Stimulated activated CD8-positive, alpha-beta memory T cell treated with anti-CD3 and anti-CD28 coated beads, Interleukin-15, amount 100 ng/mL, for 1 hour (primary cell): ENCODE measurements around the gene RBM3.
"Not testable (repeated sequence)": the region's sequence is repeated elsewhere in the genome, so short reads cannot be mapped to it uniquely, and the experiment has no call there.

Experiments
- DNase-seq: peaks from one replicate; pipeline ENCODE4 v3.0.0-alpha.2; 2020; ENCODE audit warnings: low read depth

The RBM3 gene

GRCh38 chrX:48574270-48575266 is at the start of gene RBM3:
RBM3 (plus strand) TSS chrX:48574484; CDS start chrX:48575181, 697 bp downstream.
- peak; percentile 81 for DNase-seq

- not testable (repeated sequence) for DNase-seq
Observed at GRCh38 chrX:48525853-48526252, 48.4 kb upstream of the RBM3 start.

- no peak for DNase-seq
Observed at GRCh38 chrX:48530736-48531135, 43.5 kb upstream of the RBM3 start.

- DNase-seq, result no peak
Observed at GRCh38 chrX:48531358-48531959, 42.8 kb upstream of the RBM3 start.

DNA sequence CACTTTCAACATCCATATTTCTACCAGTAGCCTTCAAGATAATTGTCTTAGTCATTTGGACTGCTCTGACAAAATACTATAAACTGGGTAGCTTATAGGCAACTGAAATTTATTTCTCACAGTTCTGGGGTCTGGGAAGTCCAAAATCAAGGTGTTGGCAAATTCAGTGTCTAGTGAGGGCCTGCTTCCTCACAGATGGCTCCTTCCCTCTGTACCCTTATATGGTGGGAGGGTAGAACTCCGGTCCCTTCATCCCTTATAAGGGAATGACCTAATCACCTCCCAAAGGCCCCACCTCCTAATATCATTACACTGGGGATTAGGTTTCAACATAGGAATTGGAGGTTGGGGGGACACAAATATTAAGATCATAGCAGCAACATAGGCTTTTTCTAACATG is 42.1 kb upstream of the RBM3 start:
- DNase-seq, result no peak

DNA sequence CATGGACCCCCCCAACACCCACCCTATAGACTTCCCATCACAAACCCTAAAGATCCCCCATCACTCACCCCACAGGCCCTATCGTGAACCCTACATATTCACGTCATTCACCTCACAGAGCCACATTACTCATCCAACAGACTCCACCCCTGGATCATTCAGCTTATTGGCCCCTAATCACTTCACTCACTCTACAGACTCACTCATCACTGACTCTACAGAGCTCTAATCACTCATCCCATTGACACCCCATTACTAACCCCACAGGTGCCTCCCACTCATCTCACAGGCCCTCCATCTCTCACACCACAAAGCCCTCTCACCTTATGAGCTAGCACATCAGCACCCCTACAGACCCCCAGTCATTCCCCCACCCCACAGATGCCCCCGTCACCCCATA is 41.1 kb upstream of the RBM3 start:
- no peak for DNase-seq

GRCh38 chrX:48538641-48539344 is 35.5 kb upstream of the RBM3 start:
- no peak for DNase-seq

GRCh38 chrX:48539345-48540027 is 34.8 kb upstream of the RBM3 start, which contains the start of gene TBC1D25:
TBC1D25 (plus strand) TSS chrX:48539714; CDS start chrX:48539798, 84 bp downstream.
- DNase-seq, result peak; percentile 89

- peak; percentile 7 for DNase-seq
Observed at GRCh38 chrX:48540028-48540375, 34.3 kb upstream of the RBM3 start.

- no peak for DNase-seq
Observed at GRCh38 chrX:48540480-48540879, 33.8 kb upstream of the RBM3 start.

DNA sequence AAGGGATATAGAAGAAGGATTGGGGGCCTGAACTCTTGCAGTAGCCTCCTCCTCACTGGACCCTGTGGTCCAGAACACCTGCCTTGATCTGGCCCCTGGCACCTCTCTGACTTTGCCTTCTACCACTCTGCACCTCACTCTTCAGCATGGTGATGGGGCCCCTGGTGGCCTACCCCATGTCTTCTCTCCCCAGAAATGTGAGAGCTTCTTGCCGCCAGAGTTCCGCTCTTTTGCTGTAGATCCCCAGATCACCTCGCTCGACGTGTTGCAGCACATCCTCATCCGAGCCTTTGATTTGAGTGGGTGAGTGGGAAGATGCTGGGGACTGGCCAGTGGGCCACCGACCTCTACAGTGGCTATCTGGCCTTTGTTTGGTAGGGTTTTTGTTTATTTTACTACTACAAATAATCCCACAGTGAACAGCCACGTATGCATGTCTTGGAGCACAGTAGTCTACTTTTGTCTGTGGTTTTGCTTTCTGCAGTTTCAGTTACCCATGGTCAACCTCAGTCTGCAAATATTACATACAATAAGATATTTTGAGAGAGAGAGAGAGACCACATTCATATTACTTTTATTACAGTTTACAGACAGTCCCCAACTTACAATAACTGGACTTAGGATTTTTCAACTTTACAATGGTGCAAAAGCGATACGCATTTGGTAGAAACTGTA is 33.0 kb upstream of the RBM3 start:
- DNase-seq, result no peak

DNA sequence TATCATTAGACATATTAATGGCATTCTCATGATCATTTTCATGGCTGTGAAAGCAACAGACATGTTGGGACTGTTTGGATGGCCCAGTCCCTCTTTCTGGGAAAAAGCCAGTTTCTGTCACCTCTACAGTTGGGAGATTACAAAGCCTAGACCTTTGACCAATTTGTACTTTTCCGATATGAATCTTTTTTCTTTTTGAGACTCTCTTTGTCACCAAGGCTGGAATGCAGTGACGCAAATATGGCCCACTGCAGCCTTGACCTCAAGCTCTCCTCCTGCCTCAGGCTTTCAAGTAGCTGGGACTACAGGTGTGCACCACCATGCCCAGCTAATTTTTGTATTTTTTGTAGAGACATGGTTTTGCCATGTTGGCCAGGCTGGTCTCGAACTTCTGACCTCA is 25.4 kb upstream of the RBM3 start:
- no peak for DNase-seq

DNA sequence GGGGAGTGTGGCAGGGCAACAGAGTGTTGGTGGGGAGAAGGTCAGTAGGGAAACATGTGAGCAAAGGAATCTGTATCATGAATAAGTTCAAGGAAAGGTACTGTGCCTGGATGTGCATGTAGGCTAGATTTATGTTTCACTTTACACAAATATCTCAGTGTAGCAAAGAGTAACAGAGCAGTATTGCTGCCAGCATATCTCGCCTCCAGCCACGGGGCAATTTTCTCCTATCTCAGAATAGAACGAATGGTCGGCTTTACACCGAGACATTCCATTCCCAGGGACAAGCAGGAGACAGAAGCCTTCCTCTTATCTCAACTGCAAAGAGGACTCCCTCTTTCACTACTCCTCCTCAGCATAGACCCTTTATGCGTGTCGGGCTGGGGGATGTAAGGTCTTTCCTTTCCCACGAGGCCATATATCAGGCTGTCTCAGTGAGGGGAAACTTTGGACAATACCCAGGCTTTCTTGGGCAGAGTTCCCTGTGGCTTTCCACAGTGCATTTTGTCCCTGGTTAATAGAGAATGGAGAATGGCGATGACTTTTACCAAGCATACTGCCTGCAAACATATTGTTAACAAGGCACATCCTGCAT is 18.5 kb upstream of the RBM3 start:
- DNase-seq, result not testable (repeated sequence)

GRCh38 chrX:48558271-48558670 is 16.0 kb upstream of the RBM3 start:
- DNase-seq, result no peak

DNA sequence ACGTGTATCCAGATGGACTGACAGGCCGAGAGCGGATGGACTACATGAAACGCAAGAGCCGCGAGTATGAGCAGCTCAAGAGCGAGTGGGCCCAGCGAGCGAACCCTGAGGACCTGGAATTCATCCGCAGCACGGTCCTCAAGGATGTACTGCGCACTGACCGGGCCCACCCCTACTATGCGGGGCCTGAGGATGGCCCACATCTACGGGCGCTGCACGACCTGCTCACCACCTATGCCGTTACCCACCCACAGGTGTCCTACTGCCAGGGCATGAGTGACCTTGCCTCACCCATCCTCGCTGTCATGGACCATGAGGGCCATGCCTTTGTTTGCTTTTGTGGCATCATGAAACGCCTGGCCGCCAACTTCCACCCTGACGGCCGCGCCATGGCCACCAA is 14.6 kb upstream of the RBM3 start:
- DNase-seq, result no peak

DNA sequence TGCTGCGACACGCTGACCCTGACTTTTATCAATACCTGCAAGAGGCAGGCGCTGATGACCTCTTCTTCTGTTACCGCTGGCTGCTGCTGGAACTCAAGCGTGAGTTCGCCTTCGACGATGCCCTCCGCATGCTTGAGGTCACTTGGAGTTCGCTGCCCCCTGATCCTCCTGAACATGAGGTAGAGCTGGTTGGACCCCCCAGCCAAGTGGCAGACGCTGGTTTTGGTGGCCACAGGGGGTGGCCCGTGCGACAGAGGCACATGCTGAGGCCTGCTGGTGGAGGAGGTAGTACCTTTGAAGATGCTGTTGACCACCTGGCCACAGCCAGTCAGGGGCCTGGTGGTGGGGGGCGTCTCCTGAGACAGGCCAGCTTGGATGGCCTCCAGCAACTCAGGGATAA is 14.2 kb upstream of the RBM3 start:
- no peak for DNase-seq

DNA sequence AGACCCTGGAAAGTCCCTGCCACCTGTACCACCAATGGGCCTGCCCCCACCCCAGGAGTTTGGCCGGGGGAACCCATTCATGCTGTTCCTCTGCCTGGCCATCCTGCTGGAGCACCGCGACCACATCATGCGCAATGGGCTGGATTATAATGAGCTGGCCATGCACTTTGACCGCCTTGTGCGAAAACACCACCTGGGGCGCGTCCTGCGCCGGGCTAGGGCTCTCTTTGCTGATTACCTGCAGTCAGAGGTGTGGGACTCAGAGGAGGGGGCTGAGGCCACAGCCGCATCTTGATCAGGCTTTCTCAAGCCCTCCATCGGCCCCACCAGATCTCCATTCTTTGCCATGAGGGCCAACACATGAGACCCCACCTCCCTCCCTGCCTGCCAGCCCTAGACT is 13.6 kb upstream of the RBM3 start:
- no peak for DNase-seq

DNA sequence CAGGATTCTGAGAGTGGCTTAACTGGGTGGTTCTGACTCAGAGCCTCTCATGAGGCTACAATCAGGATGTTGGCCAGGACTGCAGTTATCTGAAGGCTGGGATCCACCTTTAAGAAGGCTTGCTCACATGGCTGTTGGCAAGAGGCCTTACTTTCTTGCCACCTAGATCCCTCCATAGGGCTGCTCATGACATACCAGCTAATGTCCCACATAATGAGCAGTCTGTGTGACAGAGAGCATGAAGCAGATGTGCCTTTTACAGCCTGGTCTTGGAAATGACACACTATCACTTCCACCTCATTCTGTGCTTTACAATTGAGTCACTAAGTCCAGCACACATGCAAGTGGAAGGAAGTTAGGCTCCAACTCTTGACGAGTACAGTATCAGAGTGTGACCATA is 4.3 kb upstream of the RBM3 start:
- DNase-seq, result no peak

DNA sequence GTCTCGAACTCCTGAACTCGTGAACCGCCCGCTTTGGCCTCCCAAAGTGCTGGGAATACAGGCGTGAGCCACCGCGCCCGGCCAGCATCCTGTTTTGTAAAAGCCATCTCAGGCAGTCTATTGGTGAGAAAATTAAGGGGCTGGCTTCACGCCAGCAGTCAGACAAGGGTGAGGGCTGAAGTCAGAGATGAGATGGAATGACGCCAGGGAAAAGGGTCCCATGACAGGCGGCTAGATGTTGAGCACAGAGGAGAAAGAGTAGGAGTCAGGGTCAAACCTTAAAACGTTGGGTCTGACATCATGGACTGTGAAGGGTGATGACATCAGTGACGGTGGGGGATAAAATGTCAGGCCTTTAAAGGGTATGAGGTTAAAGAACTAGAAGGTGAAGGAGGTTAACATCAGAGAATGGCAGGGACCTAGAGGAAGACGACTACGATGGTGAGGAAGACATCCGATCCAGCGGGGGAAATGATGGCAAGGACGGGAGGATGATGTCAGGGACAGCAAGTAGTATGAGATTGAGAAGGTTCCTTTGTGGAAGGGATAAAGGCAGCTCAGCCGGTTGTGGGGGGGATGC is 504 bp upstream of the RBM3 start:
- DNase-seq, result no peak

DNA sequence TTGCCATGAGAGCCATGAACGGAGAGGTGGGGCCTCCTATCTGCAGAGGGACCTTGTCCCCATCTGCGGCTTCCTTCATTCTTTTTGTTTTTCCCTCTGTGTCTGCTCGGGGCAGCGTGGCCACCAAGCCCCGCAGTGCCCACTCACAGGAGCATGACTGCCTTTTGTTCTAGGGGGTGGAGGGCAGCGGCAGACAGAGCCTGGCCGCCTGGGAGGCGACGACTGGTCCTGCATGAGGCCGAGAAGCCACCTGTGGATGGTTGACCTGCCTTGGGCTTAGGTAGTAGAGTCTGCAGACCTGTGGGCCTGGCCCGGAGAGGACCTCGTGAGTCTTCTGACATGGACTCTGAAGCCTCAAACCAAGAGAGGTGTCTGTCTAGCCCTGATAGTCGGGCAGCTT is 1.4 kb downstream of the RBM3 start:
- no peak for DNase-seq

GRCh38 chrX:48576108-48576507 is 1.8 kb downstream of the RBM3 start:
- no peak for DNase-seq
